Keratinocyte (primary cell): ENCODE measurements around the gene PPP4R2. TPM values are rescaled to one million over a fixed set of nuclear protein-coding genes. Genes with fewer than 3 reads are reported as not detected.

Experiments
- DNase-seq: peaks from one replicate; pipeline ENCODE4 v3.0.0-alpha.2; 2011; ENCODE audit warnings: low read depth, missing footprints, low spot score
- FAIRE-seq: peaks from 2 replicates; lab custom pipeline; 2011; peaks lifted over from hg19 to GRCh38; lab: Jason Lieb, UNC
- H2AFZ ChIP-seq: 2 replicates; pipeline ENCODE4 v1.6.0; 2012; ENCODE audit warnings: low read length, control low read depth, inconsistent platforms; ENCODE audit not compliant: control insufficient read depth
- H3K27ac ChIP-seq: 2 replicates; pipeline ENCODE4 v1.5.1; 2011; ENCODE audit warnings: low read length; ENCODE audit not compliant: control insufficient read depth, insufficient read depth
- H3K27me3 ChIP-seq: 3 replicates; pipeline ENCODE4 v1.6.0; 2011; ENCODE audit warnings: low read length; ENCODE audit not compliant: control insufficient read depth, insufficient read depth; ENCODE audit errors: extremely low read depth
- H3K36me3 ChIP-seq, 2 experiments: 2 replicates in 1 of 2; 3 replicates in 1 of 2; pipeline ENCODE4 v1.5.1; 2011; ENCODE audit warnings: low read length in 2 of 2, mild to moderate bottlenecking in 1 of 2; ENCODE audit not compliant: control insufficient read depth in 2 of 2, insufficient read depth in 2 of 2; ENCODE audit errors: extremely low read depth in 1 of 2
- H3K4me1 ChIP-seq: 3 replicates; pipeline ENCODE4 v1.5.1; 2011; ENCODE audit warnings: low read length; ENCODE audit not compliant: control insufficient read depth, insufficient read depth; ENCODE audit errors: extremely low read depth
- H3K4me2 ChIP-seq: 3 replicates; pipeline ENCODE4 v1.6.0; 2011; ENCODE audit warnings: low read depth, low read length; ENCODE audit not compliant: control insufficient read depth, insufficient read depth; ENCODE audit errors: extremely low read depth
- H3K4me3 ChIP-seq, 3 experiments: fragments of 200-600 bp in 1 of 3; sonication (generic) in 1 of 3; 2 replicates in 2 of 3; 3 replicates in 1 of 3; pipeline ENCODE4 v1.5.1; 2011 to 2016; ENCODE audit warnings: low read length in 3 of 3, mild to moderate bottlenecking in 3 of 3, control low read depth in 2 of 3, inconsistent platforms in 1 of 3, low read depth in 1 of 3, mixed read lengths in 1 of 3, mixed run types in 1 of 3, moderate library complexity in 1 of 3; ENCODE audit not compliant: control insufficient read depth in 2 of 3, insufficient read depth in 2 of 3; ENCODE audit errors: extremely low read depth in 1 of 3
- H3K79me2 ChIP-seq: 2 replicates; pipeline ENCODE4 v1.6.0; 2012; ENCODE audit warnings: low read length; ENCODE audit not compliant: control insufficient read depth, insufficient read depth
- H3K9ac ChIP-seq: 3 replicates; pipeline ENCODE4 v1.6.0; 2011; ENCODE audit warnings: low read length; ENCODE audit not compliant: control insufficient read depth, insufficient read depth; ENCODE audit errors: extremely low read depth
- H3K9me1 ChIP-seq: 3 replicates; pipeline ENCODE4 v1.6.0; 2011; ENCODE audit warnings: low read length; ENCODE audit not compliant: control insufficient read depth, insufficient read depth; ENCODE audit errors: extremely low read depth
- H3K9me3 ChIP-seq: 2 replicates; pipeline ENCODE4 v1.5.1; 2012; ENCODE audit warnings: low read depth, low read length; ENCODE audit not compliant: control insufficient read depth
- H4K20me1 ChIP-seq: 3 replicates; pipeline ENCODE4 v1.6.0; 2011; ENCODE audit warnings: low read length; ENCODE audit not compliant: control insufficient read depth, insufficient read depth; ENCODE audit errors: extremely low read depth
- EZH2 ChIP-seq: IDR thresholded peaks from one replicate; pipeline ENCODE4 v1.6.1; 2012; ENCODE audit warnings: inconsistent platforms, mild to moderate bottlenecking, low read length, moderate library complexity
- dilution Hi-C: fragments of 300-500 bp; cut with MboI; formaldehyde crosslinking; loops from one replicate; pipeline ENCODE4 v1.7.0; 2020; ENCODE audit warnings: low sequenced_read_pairs; ENCODE audit not compliant: extremely low pct_ligation_motif_present
- polyA plus RNA-seq, 5 experiments: library from polyadenylated mRNA; depleted of rRNA in 3 of 5; stranded (reverse) in 3 of 5; stranded (forward) in 1 of 5; unstranded in 1 of 5; fragments of >200 nt; gene quantifications; 1 replicate in 1 of 5; 2 replicates in 3 of 5; 3 replicates in 1 of 5; pipeline versions ENCODE4 v1.2.1 to v1.2.3, GENCODE V29; 2011 to 2012; ENCODE audit warnings: missing spikeins in 2 of 5, low read depth in 1 of 5, low replicate concordance in 1 of 5
- TF ChIP-seq, protein P1 (sequence below), 3 experiments: IDR thresholded peaks in 1 of 3; conservative IDR thresholded peaks in 1 of 3; optimal IDR thresholded peaks in 1 of 3; 2 replicates in 2 of 3; 3 replicates in 1 of 3; pipeline versions ENCODE3 to v1.5.1; 2011; ENCODE audit warnings: low read length in 3 of 3, mild to moderate bottlenecking in 3 of 3, moderate library complexity in 2 of 3, control low read depth in 1 of 3, inconsistent platforms in 1 of 3; ENCODE audit not compliant: insufficient read depth in 2 of 3; ENCODE audit errors: extremely low read depth in 1 of 3

Gene PPP4R2
- polyA plus RNA-seq, 1 donor (not counting 4 experiments of a cell fraction or from before 2014, with no cell fraction given): 46.6 TPM

DNA sequence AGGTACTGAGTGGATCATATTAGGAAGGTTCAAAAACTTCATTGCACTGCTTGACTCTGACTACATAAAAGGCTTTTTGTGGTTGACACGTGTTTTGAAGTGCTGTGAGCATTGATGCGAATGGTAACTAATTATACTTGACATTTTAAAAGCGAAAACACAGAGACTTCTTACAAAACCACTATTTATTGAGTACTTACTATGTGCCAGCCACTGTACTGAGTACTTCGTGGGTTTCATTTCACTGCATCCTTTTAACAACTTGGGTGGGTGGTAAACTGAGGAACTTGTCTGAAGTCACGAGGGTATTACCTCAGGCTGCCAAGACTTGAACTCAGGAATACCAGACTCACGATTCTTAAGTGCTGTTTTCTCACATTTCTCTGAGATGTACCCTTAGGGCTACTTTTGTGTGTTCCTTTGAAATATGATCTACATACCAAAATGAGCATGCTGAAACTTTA is 45.3 kb upstream of the PPP4R2 start:
- Histone ChIP-seq H3K27ac (no peak overlapping the region), H4K20me1 (no peaks in the 10 kb centered on the region), H3K9ac (no peak overlapping the region), H3K9me3 (no peaks in the 10 kb centered on the region), H2AFZ (no peak overlapping the region), H3K4me3 (no peak overlapping the region), H3K4me2 (no peak overlapping the region), H3K27me3 (no peaks in the 10 kb centered on the region), H3K36me3 (no peaks in the 10 kb centered on the region), H3K4me1 (no peaks in the 10 kb centered on the region), H3K9me1 (no peaks in the 10 kb centered on the region), H3K79me2 (no peaks in the 10 kb centered on the region)
- DNase-seq: no peak
- FAIRE-seq: no peak
- TF ChIP-seq EZH2: no peak
- TF ChIP-seq, protein P1, sequence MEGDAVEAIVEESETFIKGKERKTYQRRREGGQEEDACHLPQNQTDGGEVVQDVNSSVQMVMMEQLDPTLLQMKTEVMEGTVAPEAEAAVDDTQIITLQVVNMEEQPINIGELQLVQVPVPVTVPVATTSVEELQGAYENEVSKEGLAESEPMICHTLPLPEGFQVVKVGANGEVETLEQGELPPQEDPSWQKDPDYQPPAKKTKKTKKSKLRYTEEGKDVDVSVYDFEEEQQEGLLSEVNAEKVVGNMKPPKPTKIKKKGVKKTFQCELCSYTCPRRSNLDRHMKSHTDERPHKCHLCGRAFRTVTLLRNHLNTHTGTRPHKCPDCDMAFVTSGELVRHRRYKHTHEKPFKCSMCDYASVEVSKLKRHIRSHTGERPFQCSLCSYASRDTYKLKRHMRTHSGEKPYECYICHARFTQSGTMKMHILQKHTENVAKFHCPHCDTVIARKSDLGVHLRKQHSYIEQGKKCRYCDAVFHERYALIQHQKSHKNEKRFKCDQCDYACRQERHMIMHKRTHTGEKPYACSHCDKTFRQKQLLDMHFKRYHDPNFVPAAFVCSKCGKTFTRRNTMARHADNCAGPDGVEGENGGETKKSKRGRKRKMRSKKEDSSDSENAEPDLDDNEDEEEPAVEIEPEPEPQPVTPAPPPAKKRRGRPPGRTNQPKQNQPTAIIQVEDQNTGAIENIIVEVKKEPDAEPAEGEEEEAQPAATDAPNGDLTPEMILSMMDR (optimal IDR thresholded peaks at IDR 0.05 in 1 of 3, IDR thresholded peaks at IDR 0.05 in 1 of 3, conservative IDR thresholded peaks at IDR 0.05 in 1 of 3; ENCODE audit: extremely low read depth in 1 of 3, insufficient read depth in 2 of 3, low read length in 3 of 3): no peak
- dilution Hi-C loops: no loop called here

DNA sequence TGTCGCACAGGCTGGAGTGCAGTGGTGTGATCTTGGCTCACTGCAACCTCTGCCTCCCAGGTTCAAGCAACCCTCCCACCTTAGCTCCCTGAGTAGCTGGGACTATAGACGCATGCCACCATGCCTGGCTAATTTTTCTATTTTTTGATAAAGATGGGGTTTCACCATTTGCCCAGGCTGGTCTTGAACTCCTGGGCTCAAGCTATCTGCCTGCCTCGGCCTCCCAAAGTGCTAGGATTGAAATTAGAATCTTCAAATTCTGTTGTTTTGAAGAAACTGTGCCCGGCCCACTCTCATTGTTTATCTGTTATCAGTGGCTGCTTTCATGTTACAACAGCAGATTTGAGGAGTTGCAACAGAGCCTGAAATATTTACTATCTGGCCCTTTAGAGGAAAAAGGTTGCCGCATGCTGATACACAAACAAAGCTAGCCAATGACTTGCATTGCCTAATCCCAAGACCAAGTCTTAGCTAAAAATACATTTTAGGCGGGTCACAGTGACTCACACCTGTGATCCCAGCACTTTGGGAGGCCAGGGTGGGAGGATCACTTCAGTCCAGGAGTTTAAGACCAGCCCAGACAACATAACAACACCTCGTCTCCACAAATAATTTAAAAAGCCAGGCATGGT is 43.2 kb upstream of the PPP4R2 start:
- Histone ChIP-seq H3K9me3 (no peaks in the 10 kb centered on the region), H3K36me3 (no peaks in the 10 kb centered on the region), H3K9me1 (no peaks in the 10 kb centered on the region), H3K79me2 (no peaks in the 10 kb centered on the region), H3K9ac (no peak overlapping the region), H3K27me3 (no peaks in the 10 kb centered on the region), H3K4me1 (no peaks in the 10 kb centered on the region), H3K4me2 (no peak overlapping the region), H3K4me3 (no peak overlapping the region), H3K27ac (no peak overlapping the region), H4K20me1 (no peaks in the 10 kb centered on the region), H2AFZ (no peak overlapping the region)
- FAIRE-seq (no peak), DNase-seq (no peak)
- dilution Hi-C loops: no loop called here
- no peak for TF ChIP-seq EZH2
- TF ChIP-seq, protein P1 (optimal IDR thresholded peaks at IDR 0.05 in 1 of 3, IDR thresholded peaks at IDR 0.05 in 1 of 3, conservative IDR thresholded peaks at IDR 0.05 in 1 of 3; ENCODE audit: extremely low read depth in 1 of 3, insufficient read depth in 2 of 3, low read length in 3 of 3): no peak
